Activated naive CD8-positive, alpha-beta T cell treated with anti-CD3 and anti-CD28 coated beads, Interleukin-2, amount 10 ng/mL, durations not matched to agents 7 days and 5 days (primary cell): ENCODE results near the gene GPR63. TPM values are rescaled to one million over a fixed set of nuclear protein-coding genes. Genes with fewer than 3 reads are reported as not detected.
"Not testable (repeated sequence)": the region's sequence is repeated elsewhere in the genome, so short reads cannot be mapped to it uniquely, and the experiment has no call there.

ENCODE experiments used
- ATAC-seq: fragments of 150-1000 bp; cut with Tn5 transposase; one replicate; pipeline ENCODE4 v1.10.0; 2021; ENCODE audit warnings: low read depth, moderate library complexity
- POLR2A ChIA-PET: fragments of 350-600 bp; sonication (Branson Sonifier 250); formaldehyde crosslinking; loops from one replicate; lab custom pipeline; 2021; ENCODE audit warnings: antibody characterized with exemption; lab: Charles Lee
- DNase-seq: peaks from one replicate; pipeline ENCODE4 v3.0.0; 2021
- H3K27ac Mint-ChIP-seq: one replicate; pipeline ENCODE4 v1.8.0; 2022; ENCODE audit warnings: mild to moderate bottlenecking, mixed read lengths
- H3K27me3 Mint-ChIP-seq: one replicate; pipeline ENCODE4 v1.8.0; 2022; ENCODE audit warnings: mild to moderate bottlenecking, moderate library complexity, mixed read lengths
- H3K36me3 Mint-ChIP-seq: one replicate; pipeline ENCODE4 v1.8.0; 2021; ENCODE audit warnings: mild to moderate bottlenecking, mixed read lengths
- H3K4me1 Mint-ChIP-seq: one replicate; pipeline ENCODE4 v1.8.0; 2021; ENCODE audit warnings: mixed read lengths
- H3K4me3 Mint-ChIP-seq: one replicate; pipeline ENCODE4 v1.8.0; 2022; ENCODE audit warnings: mild to moderate bottlenecking, moderate library complexity, mixed read lengths
- H3K9me3 Mint-ChIP-seq: one replicate; pipeline ENCODE4 v1.8.0; 2021; ENCODE audit warnings: mixed read lengths
- total RNA-seq, 2 experiments: library from RNA; stranded (reverse); gene quantifications; one replicate each; pipeline ENCODE4 v1.2.3, GENCODE V29; 2021

Gene GPR63
- 1 to 10 TPM; 1.1 to 1.4 TPM for total RNA-seq

- no peaks in the 10 kb centered on the region for H3K9me3 Mint-ChIP-seq
- ATAC-seq: peak; percentile 91
Observed at GRCh38 chr6:96837081-96837971, at the start of gene GPR63. Gene GPR63, minus strand, starts transcription at chr6:96837477. Its CDS starts 37,746 bp downstream, at chr6:96799731.

GRCh38 chr6:96886519-96886918 lies 49.2 kb upstream of the GPR63 start:
- Mint-ChIP-seq H3K9me3 (no peaks in the 10 kb centered on the region), H3K4me3 (no peak overlapping the region), H3K36me3 (peaks cover 5% of the 10 kb centered on the region), H3K27ac (no peak overlapping the region), H3K27me3 (peaks cover 3% of the 10 kb centered on the region), H3K4me1 (peaks cover 10% of the 10 kb centered on the region)
- POLR2A ChIA-PET: no interaction called here
- ATAC-seq: no peak
- no peak for DNase-seq

More at GRCh38 chr6:96837081-96837971, at the start of gene GPR63:
- Mint-ChIP-seq H3K36me3 (no peaks in the 10 kb centered on the region), H3K4me3 (peak within 1 kb of the TSS; percentile 88), H3K4me1 (peaks cover 14% of the 10 kb centered on the region), H3K27me3 (peaks cover 65% of the 10 kb centered on the region), H3K27ac (peak within 1 kb of the TSS; percentile 60)
- POLR2A ChIA-PET: interaction anchor here (1.0 to 1.2 kb wide), 3 partner anchors 40 to 88 kb away, joined by 3 to 4 read pairs (median 3); no protein-coding TSS in a partner anchor
- peak; percentile 80 for DNase-seq

GRCh38 chr6:96885187-96885631 lies 47.9 kb upstream of the GPR63 start:
- peak overlapping the region; percentile 49 for H3K27ac Mint-ChIP-seq
- not testable (repeated sequence) for H3K27me3 Mint-ChIP-seq, DNase-seq, H3K36me3 Mint-ChIP-seq, H3K9me3 Mint-ChIP-seq
- ATAC-seq: peak; percentile 99
- peaks cover 10% of the 10 kb centered on the region for H3K4me1 Mint-ChIP-seq
- POLR2A ChIA-PET: interaction anchor here (0.9 to 1.4 kb wide), 3 partner anchors 12 to 363 kb away, joined by 3 to 4 read pairs (median 3); partner anchors contain the start of gene NDUFAF4
- peak overlapping the region; percentile 31 for H3K4me3 Mint-ChIP-seq

- H3K4me1 Mint-ChIP-seq: peaks cover 2% of the 10 kb centered on the region
- H3K27me3 Mint-ChIP-seq: peaks cover 5% of the 10 kb centered on the region
- H3K4me3 Mint-ChIP-seq: no peak overlapping the region
- H3K27ac Mint-ChIP-seq: no peak overlapping the region
- DNase-seq: no peak
- no peaks in the 10 kb centered on the region for H3K9me3 Mint-ChIP-seq
- no peaks in the 10 kb centered on the region for H3K36me3 Mint-ChIP-seq
- POLR2A ChIA-PET: no interaction called here
- no peak for ATAC-seq
Observed at GRCh38 chr6:96878143-96878542, 40.9 kb upstream of the GPR63 start.

- POLR2A ChIA-PET: interaction anchor here (1.0 kb wide), 1 partner anchor 40 kb away, joined by 3 read pairs; the partner anchor contains the start of gene GPR63
- Mint-ChIP-seq H3K27ac (no peak overlapping the region), H3K4me1 (peaks cover 2% of the 10 kb centered on the region), H3K4me3 (no peak overlapping the region), H3K36me3 (no peaks in the 10 kb centered on the region), H3K27me3 (peaks cover 5% of the 10 kb centered on the region), H3K9me3 (no peaks in the 10 kb centered on the region)
- ATAC-seq (no peak), DNase-seq (no peak)
Observed at GRCh38 chr6:96876886-96877545, 39.7 kb upstream of the GPR63 start.

- no peak for ATAC-seq
- Mint-ChIP-seq H3K36me3 (no peaks in the 10 kb centered on the region), H3K9me3 (no peaks in the 10 kb centered on the region), H3K4me3 (no peak overlapping the region), H3K27me3 (peaks cover 10% of the 10 kb centered on the region), H3K27ac (no peak overlapping the region), H3K4me1 (peaks cover 2% of the 10 kb centered on the region)
- DNase-seq: no peak
- POLR2A ChIA-PET: no interaction called here
Observed at GRCh38 chr6:96872976-96873375, 35.7 kb upstream of the GPR63 start.

GRCh38 chr6:96865055-96865405 lies 27.8 kb upstream of the GPR63 start:
- DNase-seq: no peak
- POLR2A ChIA-PET: no interaction called here
- Mint-ChIP-seq H3K27me3 (peaks cover 35% of the 10 kb centered on the region), H3K27ac (no peak overlapping the region), H3K4me1 (no peaks in the 10 kb centered on the region), H3K4me3 (no peak overlapping the region), H3K9me3 (no peaks in the 10 kb centered on the region), H3K36me3 (no peaks in the 10 kb centered on the region)
- no peak for ATAC-seq

GRCh38 chr6:96864216-96865054 lies 27.2 kb upstream of the GPR63 start:
- H3K27ac Mint-ChIP-seq: no peak overlapping the region
- POLR2A ChIA-PET: no interaction called here
- peaks cover 36% of the 10 kb centered on the region for H3K27me3 Mint-ChIP-seq
- ATAC-seq (no peak), DNase-seq (no peak)
- no peaks in the 10 kb centered on the region for H3K36me3 Mint-ChIP-seq
- no peaks in the 10 kb centered on the region for H3K4me1 Mint-ChIP-seq
- H3K9me3 Mint-ChIP-seq: no peaks in the 10 kb centered on the region
- no peak overlapping the region for H3K4me3 Mint-ChIP-seq

GRCh38 chr6:96862560-96862959 lies 25.3 kb upstream of the GPR63 start:
- ATAC-seq (no peak), DNase-seq (no peak)
- no peaks in the 10 kb centered on the region for H3K36me3 Mint-ChIP-seq
- peaks cover 36% of the 10 kb centered on the region for H3K27me3 Mint-ChIP-seq
- H3K27ac Mint-ChIP-seq: no peak overlapping the region
- H3K9me3 Mint-ChIP-seq: no peaks in the 10 kb centered on the region
- POLR2A ChIA-PET: no interaction called here
- H3K4me3 Mint-ChIP-seq: no peak overlapping the region
- no peaks in the 10 kb centered on the region for H3K4me1 Mint-ChIP-seq

GRCh38 chr6:96861588-96861987 lies 24.3 kb upstream of the GPR63 start:
- Mint-ChIP-seq H3K27me3 (peaks cover 31% of the 10 kb centered on the region), H3K4me1 (no peaks in the 10 kb centered on the region)
- ATAC-seq: no peak

GRCh38 chr6:96856856-96857255 lies 19.6 kb upstream of the GPR63 start:
- H3K36me3 Mint-ChIP-seq: no peaks in the 10 kb centered on the region
- DNase-seq: no peak
- H3K4me3 Mint-ChIP-seq: no peak overlapping the region
- POLR2A ChIA-PET: no interaction called here
- no peak for ATAC-seq
- H3K4me1 Mint-ChIP-seq: no peaks in the 10 kb centered on the region
- no peak overlapping the region for H3K27ac Mint-ChIP-seq
- H3K9me3 Mint-ChIP-seq: no peaks in the 10 kb centered on the region
- peaks cover 14% of the 10 kb centered on the region for H3K27me3 Mint-ChIP-seq

More at GRCh38 chr6:96861588-96861987, 24.3 kb upstream of the GPR63 start:
- Mint-ChIP-seq H3K4me3 (no peak overlapping the region), H3K27ac (no peak overlapping the region), H3K36me3 (no peaks in the 10 kb centered on the region), H3K9me3 (no peaks in the 10 kb centered on the region)
- DNase-seq: no peak
- POLR2A ChIA-PET: no interaction called here

- POLR2A ChIA-PET: no interaction called here
- H3K4me3 Mint-ChIP-seq: no peak overlapping the region
- no peaks in the 10 kb centered on the region for H3K9me3 Mint-ChIP-seq
- ATAC-seq (no peak), DNase-seq (no peak)
- H3K36me3 Mint-ChIP-seq: no peaks in the 10 kb centered on the region
- peaks cover 7% of the 10 kb centered on the region for H3K27me3 Mint-ChIP-seq
- H3K27ac Mint-ChIP-seq: no peak overlapping the region
- no peaks in the 10 kb centered on the region for H3K4me1 Mint-ChIP-seq
Observed at GRCh38 chr6:96853083-96853482, 15.8 kb upstream of the GPR63 start.

- no peak overlapping the region for H3K4me3 Mint-ChIP-seq
- no peaks in the 10 kb centered on the region for H3K4me1 Mint-ChIP-seq
- H3K36me3 Mint-ChIP-seq: no peaks in the 10 kb centered on the region
- peaks cover 9% of the 10 kb centered on the region for H3K27me3 Mint-ChIP-seq
- ATAC-seq (no peak), DNase-seq (no peak)
- POLR2A ChIA-PET: no interaction called here
- no peak overlapping the region for H3K27ac Mint-ChIP-seq
- peaks cover 1% of the 10 kb centered on the region for H3K9me3 Mint-ChIP-seq
Observed at GRCh38 chr6:96852605-96853004, 15.3 kb upstream of the GPR63 start.
